ENCODE data around the gene FASTKD2.

DNA sequence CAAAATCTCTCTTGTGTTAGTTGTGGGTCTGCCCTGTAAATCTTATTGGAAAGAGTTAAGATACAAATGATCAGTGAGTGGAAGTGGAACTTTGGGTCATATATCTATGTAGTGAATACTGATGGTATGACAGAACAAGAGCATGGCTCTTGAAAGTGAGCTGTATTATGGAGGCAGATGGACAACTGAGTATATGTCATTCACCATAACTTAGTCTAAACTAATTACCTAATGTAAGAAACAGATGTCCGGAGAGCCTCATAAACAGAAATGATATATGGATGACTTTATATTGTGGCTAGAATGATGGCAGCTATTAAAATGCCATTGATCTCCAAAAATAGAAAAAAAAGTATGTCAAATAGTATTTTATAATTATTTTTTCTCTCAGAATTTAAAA is 72.4 kb downstream of the FASTKD2 start:
- no peak for TF ChIP-seq EZH2 (IDR thresholded peaks at IDR 0.05; ENCODE audit: borderline replicate concordance)
- TF ChIP-seq, protein P1, sequence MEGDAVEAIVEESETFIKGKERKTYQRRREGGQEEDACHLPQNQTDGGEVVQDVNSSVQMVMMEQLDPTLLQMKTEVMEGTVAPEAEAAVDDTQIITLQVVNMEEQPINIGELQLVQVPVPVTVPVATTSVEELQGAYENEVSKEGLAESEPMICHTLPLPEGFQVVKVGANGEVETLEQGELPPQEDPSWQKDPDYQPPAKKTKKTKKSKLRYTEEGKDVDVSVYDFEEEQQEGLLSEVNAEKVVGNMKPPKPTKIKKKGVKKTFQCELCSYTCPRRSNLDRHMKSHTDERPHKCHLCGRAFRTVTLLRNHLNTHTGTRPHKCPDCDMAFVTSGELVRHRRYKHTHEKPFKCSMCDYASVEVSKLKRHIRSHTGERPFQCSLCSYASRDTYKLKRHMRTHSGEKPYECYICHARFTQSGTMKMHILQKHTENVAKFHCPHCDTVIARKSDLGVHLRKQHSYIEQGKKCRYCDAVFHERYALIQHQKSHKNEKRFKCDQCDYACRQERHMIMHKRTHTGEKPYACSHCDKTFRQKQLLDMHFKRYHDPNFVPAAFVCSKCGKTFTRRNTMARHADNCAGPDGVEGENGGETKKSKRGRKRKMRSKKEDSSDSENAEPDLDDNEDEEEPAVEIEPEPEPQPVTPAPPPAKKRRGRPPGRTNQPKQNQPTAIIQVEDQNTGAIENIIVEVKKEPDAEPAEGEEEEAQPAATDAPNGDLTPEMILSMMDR (IDR thresholded peaks at IDR 0.05; ENCODE audit: poor library complexity), result no peak

Measured in hepatocyte (in vitro differentiated cells).